NT2/D1 (cell line): ENCODE data around the gene SLC35F3.

Experiments
- DNase-seq: peaks from one replicate; pipeline ENCODE4 v3.0.0-alpha.2; 2011; ENCODE audit warnings: low read depth, low spot score
- H3K27me3 ChIP-seq: 2 replicates; pipeline ENCODE4 v1.6.0; 2011; ENCODE audit warnings: mild to moderate bottlenecking; ENCODE audit not compliant: insufficient read length, insufficient read depth
- H3K36me3 ChIP-seq: 2 replicates; pipeline ENCODE4 v1.6.1; 2011; ENCODE audit warnings: mild to moderate bottlenecking, low read length, mixed read lengths; ENCODE audit not compliant: insufficient read depth, insufficient read length
- H3K4me1 ChIP-seq: 2 replicates; pipeline ENCODE4 v1.5.1; 2011; ENCODE audit not compliant: insufficient read depth, insufficient read length
- H3K4me3 ChIP-seq: 2 replicates; pipeline ENCODE4 v1.5.1; 2011; ENCODE audit warnings: low read depth; ENCODE audit not compliant: insufficient read length
- H3K9ac ChIP-seq: 2 replicates; pipeline ENCODE4 v1.6.0; 2011; ENCODE audit warnings: low read depth; ENCODE audit not compliant: insufficient read length
- H3K9me3 ChIP-seq: 2 replicates; pipeline ENCODE4 v1.5.1; 2011; ENCODE audit warnings: mild to moderate bottlenecking, low read length; ENCODE audit not compliant: insufficient read depth
- SUZ12 ChIP-seq: IDR thresholded peaks from 2 replicates; pipeline ENCODE4 v1.6.1; 2011; ENCODE audit not compliant: insufficient read length, insufficient read depth; ENCODE audit errors: extremely low read depth
- YY1 ChIP-seq: IDR thresholded peaks from 2 replicates; pipeline ENCODE4 v1.6.1; 2011; ENCODE audit not compliant: insufficient read length, insufficient read depth
- ZNF274 ChIP-seq: IDR thresholded peaks from 2 replicates; pipeline ENCODE4 v1.6.1; 2011; ENCODE audit warnings: mild to moderate bottlenecking, low read depth, low read length

SLC35F3 gene

DNA sequence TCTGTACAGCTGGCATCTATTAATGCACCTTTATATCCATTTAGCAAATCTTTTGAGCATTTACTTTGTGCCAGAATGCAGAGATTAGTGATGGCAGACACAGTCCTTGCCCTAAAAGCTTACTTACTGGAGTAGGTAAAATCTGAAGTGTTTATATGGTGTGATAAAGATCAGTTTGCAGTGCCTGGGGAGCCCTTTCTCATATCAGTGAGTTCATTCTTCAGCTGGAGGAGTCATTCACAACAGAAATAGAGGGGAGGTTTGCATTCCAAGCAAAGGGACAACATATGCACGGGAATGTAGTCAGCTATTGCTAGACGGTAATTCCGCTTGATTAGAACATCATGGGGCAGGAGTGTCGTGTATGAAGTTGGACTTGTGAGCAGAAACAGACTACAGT lies 8.4 kb downstream of the SLC35F3 start:
- Histone ChIP-seq H3K4me3 (no peak overlapping the region), H3K4me1 (no peaks in the 10 kb centered on the region), H3K9me3 (no peaks in the 10 kb centered on the region; the same call in 1 of the 2 replicates), H3K9ac (no peak overlapping the region), H3K27me3 (no peaks in the 10 kb centered on the region), H3K36me3 (no peaks in the 10 kb centered on the region)
- no peak for DNase-seq
- TF ChIP-seq SUZ12, result no peak
- TF ChIP-seq YY1, result no peak
- no peak for TF ChIP-seq ZNF274

DNA sequence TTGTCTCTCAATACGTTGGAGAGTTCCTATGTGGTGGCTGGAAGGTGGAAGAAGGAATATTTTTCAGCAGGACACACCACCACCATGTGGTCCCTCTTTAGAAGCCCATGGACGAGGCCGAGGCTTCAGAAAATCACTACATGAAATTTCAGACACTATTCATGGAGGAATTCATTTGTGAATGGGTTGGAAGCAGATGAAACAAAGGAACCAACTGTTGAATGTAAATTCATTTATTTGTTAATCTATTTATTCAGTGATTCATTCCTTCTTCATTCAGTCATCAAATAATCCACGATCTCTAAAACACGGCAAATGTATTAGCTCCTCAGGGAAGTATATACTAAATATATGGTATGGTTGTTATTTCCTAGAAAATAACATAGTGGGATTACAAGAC lies 12.2 kb downstream of the SLC35F3 start:
- Histone ChIP-seq H3K9me3 (no peaks in the 10 kb centered on the region; the same call in 1 of the 2 replicates), H3K4me3 (no peak overlapping the region), H3K4me1 (no peaks in the 10 kb centered on the region), H3K27me3 (no peaks in the 10 kb centered on the region), H3K36me3 (no peaks in the 10 kb centered on the region), H3K9ac (no peak overlapping the region)
- DNase-seq, result no peak
- TF ChIP-seq YY1 (no peak), SUZ12 (no peak), ZNF274 (no peak)

DNA sequence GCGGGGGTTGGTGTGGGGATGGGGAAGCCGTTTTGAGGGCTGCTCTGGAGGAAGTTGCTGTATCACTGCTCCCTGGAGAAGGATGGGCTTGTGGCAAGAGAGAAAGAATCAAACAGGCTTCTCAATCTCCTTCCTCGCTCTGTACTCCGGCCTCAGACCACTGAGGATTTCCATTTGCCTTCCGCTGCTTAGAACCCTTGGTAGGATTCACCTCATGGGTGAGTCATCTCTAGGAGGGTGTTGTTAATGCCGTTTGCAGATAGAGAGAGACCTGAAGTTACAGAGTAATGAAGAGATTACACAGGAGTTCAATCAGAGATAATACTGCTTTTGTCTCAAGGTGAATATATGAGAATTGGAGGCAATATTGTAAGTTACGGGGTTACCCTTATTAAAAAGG lies 15.3 kb downstream of the SLC35F3 start:
- no peak for TF ChIP-seq ZNF274
- TF ChIP-seq SUZ12, result no peak
- no peak for TF ChIP-seq YY1
- no peaks in the 10 kb centered on the region for H3K27me3 ChIP-seq
- no peak overlapping the region for H3K4me3 ChIP-seq
- no peaks in the 10 kb centered on the region for H3K4me1 ChIP-seq
- no peak for DNase-seq
- no peak overlapping the region for H3K9ac ChIP-seq
- H3K36me3 ChIP-seq, result no peaks in the 10 kb centered on the region
- H3K9me3 ChIP-seq, result no peaks in the 10 kb centered on the region; the same call in 1 of the 2 replicates

DNA sequence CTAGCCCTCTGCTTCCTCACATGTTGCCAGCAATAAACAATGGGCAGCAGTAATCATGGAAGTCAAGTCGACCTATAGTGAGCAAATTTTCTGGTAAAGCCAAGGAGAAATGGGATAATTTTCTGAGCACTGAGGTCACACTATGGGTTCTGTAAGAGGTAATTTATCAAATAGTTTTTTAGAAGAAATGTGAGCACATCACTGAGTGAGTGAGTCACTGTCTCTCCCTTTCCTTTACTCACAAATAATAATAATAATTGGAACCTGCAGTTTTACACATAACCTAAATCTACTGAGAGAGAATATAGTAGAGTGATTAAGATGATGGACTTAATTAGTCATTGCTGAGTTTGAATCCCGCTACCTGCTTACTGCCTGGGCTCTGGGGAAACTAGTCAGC lies 23.6 kb downstream of the SLC35F3 start:
- DNase-seq, result no peak
- no peak overlapping the region for H3K4me3 ChIP-seq
- no peaks in the 10 kb centered on the region for H3K4me1 ChIP-seq
- TF ChIP-seq ZNF274, result no peak
- no peak for TF ChIP-seq SUZ12
- no peak for TF ChIP-seq YY1
- H3K9ac ChIP-seq, result no peak overlapping the region
- no peaks in the 10 kb centered on the region for H3K27me3 ChIP-seq
- H3K9me3 ChIP-seq, result no peaks in the 10 kb centered on the region
- H3K36me3 ChIP-seq, result no peaks in the 10 kb centered on the region

DNA sequence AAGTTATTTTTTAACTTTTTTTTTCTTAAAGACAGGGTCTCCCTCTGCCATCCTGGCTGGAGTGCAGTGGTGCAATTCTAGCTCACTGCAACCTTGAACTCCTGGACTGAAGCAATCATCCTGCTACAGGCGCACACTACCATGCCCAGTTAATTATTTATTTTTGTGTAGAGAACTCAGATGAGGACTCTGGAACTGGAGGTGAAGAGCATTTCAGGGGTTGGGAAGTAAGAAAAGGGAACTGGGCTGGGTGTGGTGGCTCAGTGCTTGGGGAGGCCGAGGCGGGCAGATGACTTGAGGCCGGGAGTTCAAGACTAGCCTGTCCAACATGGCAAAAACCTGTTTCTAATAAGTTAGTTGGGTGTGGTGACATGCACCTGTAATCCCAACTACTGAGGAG lies 28.9 kb downstream of the SLC35F3 start:
- Histone ChIP-seq H3K9me3 (no peaks in the 10 kb centered on the region), H3K4me1 (no peaks in the 10 kb centered on the region), H3K9ac (no peak overlapping the region), H3K36me3 (no peaks in the 10 kb centered on the region), H3K27me3 (no peaks in the 10 kb centered on the region), H3K4me3 (no peak overlapping the region)
- TF ChIP-seq YY1 (no peak), SUZ12 (no peak), ZNF274 (no peak)
- no peak for DNase-seq

DNA sequence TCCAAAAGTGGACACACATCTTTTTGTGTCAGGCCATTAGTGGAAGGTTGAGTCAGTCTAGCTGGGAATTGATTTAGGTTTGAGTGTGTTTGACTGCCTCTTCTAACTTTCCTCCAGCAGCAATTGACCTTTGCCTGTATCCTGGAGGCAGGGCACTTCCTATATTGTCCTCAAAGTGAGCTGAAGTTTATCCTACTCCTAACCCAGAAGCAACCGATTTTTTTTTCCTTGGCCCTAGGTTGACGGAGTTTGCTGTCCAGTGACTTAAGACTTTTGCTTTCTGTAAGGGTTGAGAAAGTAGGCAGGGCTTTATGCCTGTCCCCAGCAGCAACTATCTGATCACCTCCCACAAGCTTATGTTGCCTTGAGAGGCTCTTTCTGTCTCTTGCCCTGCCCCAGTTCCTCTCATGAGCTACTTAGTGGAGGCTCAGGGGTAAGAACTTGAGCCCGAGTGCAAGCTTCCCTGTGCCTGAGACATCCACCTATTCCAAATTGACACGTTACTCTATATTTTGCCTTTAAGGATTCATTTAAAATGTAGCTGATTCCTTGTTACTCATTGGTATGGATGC lies 30.9 kb downstream of the SLC35F3 start:
- no peaks in the 10 kb centered on the region for H3K9me3 ChIP-seq
- H3K9ac ChIP-seq, result no peak overlapping the region
- DNase-seq, result no peak
- no peak overlapping the region for H3K4me3 ChIP-seq
- TF ChIP-seq SUZ12 (no peak), YY1 (no peak), ZNF274 (no peak)
- no peaks in the 10 kb centered on the region for H3K36me3 ChIP-seq
- no peaks in the 10 kb centered on the region for H3K4me1 ChIP-seq
- no peaks in the 10 kb centered on the region for H3K27me3 ChIP-seq

DNA sequence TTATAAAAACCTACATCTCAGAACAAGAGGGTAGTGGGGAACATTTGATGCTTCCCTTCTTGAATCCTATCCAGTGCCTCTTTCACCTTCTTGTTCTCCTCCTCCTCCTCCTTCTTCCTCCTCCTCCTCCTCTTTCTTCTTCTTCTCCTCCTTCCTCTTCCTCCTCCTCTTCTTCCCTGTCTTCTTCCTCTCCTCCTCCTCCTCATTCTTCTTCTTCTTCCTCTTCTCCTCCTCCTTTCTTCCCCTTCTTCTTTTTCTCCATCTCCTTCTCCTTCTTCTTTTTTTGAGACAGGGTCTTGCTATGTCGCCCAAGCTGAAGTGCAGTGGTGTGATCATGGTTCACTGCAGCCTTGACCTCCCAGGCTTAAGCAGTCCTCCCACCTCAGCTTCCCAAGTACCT lies 31.9 kb downstream of the SLC35F3 start:
- no peak for TF ChIP-seq ZNF274
- TF ChIP-seq YY1, result no peak
- no peak for TF ChIP-seq SUZ12
- Histone ChIP-seq H3K4me3 (no peak overlapping the region), H3K27me3 (no peaks in the 10 kb centered on the region), H3K36me3 (no peaks in the 10 kb centered on the region), H3K9ac (no peak overlapping the region), H3K4me1 (no peaks in the 10 kb centered on the region), H3K9me3 (no peaks in the 10 kb centered on the region)
- no peak for DNase-seq

DNA sequence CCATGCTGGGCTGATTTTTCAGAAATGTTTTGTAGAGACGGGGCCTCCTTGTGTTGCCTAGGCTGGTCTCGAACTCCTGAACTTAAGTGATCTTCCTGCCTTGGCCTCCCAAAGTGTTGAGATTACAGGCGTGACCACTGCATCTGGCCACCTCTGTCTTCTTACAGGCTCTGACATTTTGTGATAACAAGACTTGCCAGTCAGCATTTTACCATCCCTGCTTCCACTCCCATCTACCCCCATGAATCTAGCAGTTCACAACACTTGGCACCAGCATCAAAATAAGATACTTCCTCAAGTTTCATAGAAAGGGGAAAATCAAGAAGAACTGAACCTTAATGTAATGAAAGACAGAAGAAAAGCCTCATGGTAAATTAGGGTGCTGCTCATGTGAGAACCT lies 32.4 kb downstream of the SLC35F3 start:
- no peaks in the 10 kb centered on the region for H3K4me1 ChIP-seq
- TF ChIP-seq YY1, result no peak
- TF ChIP-seq ZNF274, result no peak
- TF ChIP-seq SUZ12, result no peak
- no peak overlapping the region for H3K9ac ChIP-seq
- H3K9me3 ChIP-seq, result no peaks in the 10 kb centered on the region
- no peak for DNase-seq
- H3K4me3 ChIP-seq, result no peak overlapping the region
- H3K27me3 ChIP-seq, result no peaks in the 10 kb centered on the region
- no peaks in the 10 kb centered on the region for H3K36me3 ChIP-seq
